GM23248 (cell line): Measurements from ENCODE around the gene INCA1. TPM values are rescaled to one million over a fixed set of nuclear protein-coding genes. Genes with fewer than 3 reads are reported as not detected.
A peak's percentile ranks its signal among the peaks of the same experiment; 100 is the strongest.

Experiments used
- DNase-seq: peaks from one replicate; pipeline ENCODE4 v3.0.0-alpha.2; 2015
- H2AFZ ChIP-seq: fragments of 200-600 bp; sonication (generic); 2 replicates; pipeline ENCODE4 v1.6.1; 2016; ENCODE audit warnings: antibody characterized with exemption
- H3F3A ChIP-seq: fragments of 200-600 bp; sonication (generic); 2 replicates; pipeline ENCODE4 v1.6.1; 2016; ENCODE audit warnings: mild to moderate bottlenecking, antibody characterized with exemption, mixed run types; ENCODE audit not compliant: insufficient read depth
- H3K27ac ChIP-seq: fragments of 200-600 bp; sonication (generic); 2 replicates; pipeline ENCODE4 v1.5.1; 2016; ENCODE audit warnings: mild to moderate bottlenecking
- H3K27me3 ChIP-seq: fragments of 200-600 bp; sonication (generic); replicated peaks from 2 replicates; pipeline ENCODE4 v1.6.1; 2016; ENCODE audit warnings: mild to moderate bottlenecking; ENCODE audit not compliant: insufficient read depth
- H3K36me3 ChIP-seq: fragments of 200-600 bp; sonication (generic); 2 replicates; pipeline ENCODE4 v1.6.1; 2016; ENCODE audit warnings: low read depth, mild to moderate bottlenecking
- H3K4me1 ChIP-seq: fragments of 200-600 bp; sonication (generic); 2 replicates; pipeline ENCODE4 v1.6.1; 2016; ENCODE audit warnings: mild to moderate bottlenecking; ENCODE audit not compliant: insufficient read depth
- H3K4me2 ChIP-seq: fragments of 200-600 bp; sonication (generic); one replicate; pipeline ENCODE4 v1.6.1; 2016; ENCODE audit warnings: mild to moderate bottlenecking; ENCODE audit not compliant: unreplicated experiment
- H3K4me3 ChIP-seq: fragments of 200-600 bp; sonication (generic); 2 replicates; pipeline ENCODE4 v1.5.1; 2016; ENCODE audit warnings: mild to moderate bottlenecking
- H3K79me2 ChIP-seq: fragments of 200-600 bp; sonication (generic); 2 replicates; pipeline ENCODE4 v1.6.1; 2016; ENCODE audit warnings: mild to moderate bottlenecking; ENCODE audit not compliant: insufficient read depth
- H3K9ac ChIP-seq: fragments of 200-600 bp; sonication (generic); 2 replicates; pipeline ENCODE4 v1.6.1; 2016; ENCODE audit warnings: mild to moderate bottlenecking
- H3K9me2 ChIP-seq: fragments of 200-600 bp; sonication (generic); 2 replicates; pipeline ENCODE4 v1.6.1; 2016; ENCODE audit warnings: mixed run types, mild to moderate bottlenecking, moderate library complexity; ENCODE audit not compliant: insufficient read depth
- H3K9me3 ChIP-seq: fragments of 200-600 bp; sonication (generic); one replicate; pipeline ENCODE4 v1.6.1; 2017; ENCODE audit warnings: low read depth
- H4K20me1 ChIP-seq: fragments of 200-600 bp; sonication (generic); 2 replicates; pipeline ENCODE4 v1.6.0; 2016; ENCODE audit not compliant: insufficient read depth
- EZH2 ChIP-seq: fragments of 200-600 bp; sonication (generic); IDR thresholded peaks from 2 replicates; pipeline ENCODE4 v1.6.1; 2018; ENCODE audit warnings: antibody characterized with exemption, mild to moderate bottlenecking; ENCODE audit not compliant: insufficient read depth, poor library complexity, severe bottlenecking
- EZH2phosphoT487 ChIP-seq: fragments of 200-600 bp; sonication (generic); IDR thresholded peaks from 2 replicates; pipeline ENCODE4 v1.6.1; 2018; ENCODE audit warnings: antibody characterized with exemption, moderate library complexity, mild to moderate bottlenecking, low read depth; ENCODE audit not compliant: insufficient read depth
- WGBS, 2 experiments: methylation state at CpG; one replicate each; pipeline ENCODE4 v1.1.6; 2015 to 2017; ENCODE audit warnings: low lambda C conversion rate in 2 of 2, low coverage in 1 of 2; ENCODE audit errors: missing lambda C conversion rate in 2 of 2; 5-methylcytosine and 5-hydroxymethylcytosine counted together
- in situ Hi-C: fragments of 300-500 bp; cut with MboI; formaldehyde crosslinking; loops from 2 replicates; pipeline ENCODE4 v1.15.0; 2020
- polyA plus RNA-seq: library from polyadenylated mRNA; unstranded; fragments of >200 nt; fragmentation: Nextera tagmentation; extraction: Ambion mirVana; gene quantifications from 2 replicates; pipeline ENCODE4 v1.2.1, GENCODE V29; 2016
- total RNA-seq: library from RNA; depleted of rRNA; stranded (reverse); fragments of >200 nt; shearing (Covaris generic); gene quantifications from 2 replicates; pipeline ENCODE4 v1.2.3, GENCODE V29; 2014

Gene INCA1
- total and polyA plus RNA-seq, 2 experiments from 2014 or later: 0.32 to 1.2 TPM

GRCh38 chr17:4958102-4958501 is 39.2 kb downstream of the INCA1 start:
- 60 to 61% methylated on average over 3 of the region's 3 CpGs for WGBS, 2 experiments
- Histone ChIP-seq H3F3A (peaks cover 7% of the 10 kb centered on the region; the same call in 1 of the 2 replicates), H3K4me3 (no peak overlapping the region), H2AFZ (no peak overlapping the region), H3K9me3 (no peaks in the 10 kb centered on the region), H3K27me3 (no peaks in the 10 kb centered on the region), H4K20me1 (no peaks in the 10 kb centered on the region), H3K4me2 (no peak overlapping the region), H3K79me2 (no peaks in the 10 kb centered on the region), H3K9me2 (no peaks in the 10 kb centered on the region), H3K4me1 (peaks cover 11% of the 10 kb centered on the region), H3K27ac (no peak overlapping the region), H3K36me3 (peaks cover 14% of the 10 kb centered on the region; the same call in 1 of the 2 replicates), H3K9ac (no peak overlapping the region)
- TF ChIP-seq EZH2phosphoT487: no peak
- no peak for TF ChIP-seq EZH2
- in situ Hi-C loops: no loop called here
- no peak for DNase-seq

GRCh38 chr17:4956493-4957061 is 40.7 kb downstream of the INCA1 start:
- in situ Hi-C loops: no loop called here
- Histone ChIP-seq H3K9me3 (no peaks in the 10 kb centered on the region), H3K27ac (no peak overlapping the region), H3K9ac (no peak overlapping the region), H3K9me2 (no peaks in the 10 kb centered on the region), H2AFZ (no peak overlapping the region), H3K27me3 (no peaks in the 10 kb centered on the region), H3K4me2 (no peak overlapping the region), H4K20me1 (no peaks in the 10 kb centered on the region), H3K79me2 (no peaks in the 10 kb centered on the region), H3K36me3 (peaks cover 14% of the 10 kb centered on the region; the same call in 1 of the 2 replicates), H3F3A (peaks cover 10% of the 10 kb centered on the region; the same call in 1 of the 2 replicates), H3K4me1 (peaks cover 13% of the 10 kb centered on the region), H3K4me3 (no peak overlapping the region)
- WGBS, 2 experiments: 87 to 93% methylated on average over 10 of the region's 10 CpGs
- DNase-seq: no peak
- no peak for TF ChIP-seq EZH2

- H3K9me3 ChIP-seq: no peaks in the 10 kb centered on the region
- H3K4me2 ChIP-seq: no peak overlapping the region
- 0 out of 2 replicates have a peak, but pooled peaks cover 4% of the 10 kb centered on the region for H3K36me3 ChIP-seq
- H3K27ac ChIP-seq: no peak overlapping the region
- H3K9ac ChIP-seq: no peak overlapping the region
- peaks cover 13% of the 10 kb centered on the region for H3K4me1 ChIP-seq
- no peaks in the 10 kb centered on the region for H4K20me1 ChIP-seq
- no peak for DNase-seq
- TF ChIP-seq EZH2phosphoT487 (no peak), EZH2 (no peak)
- no peaks in the 10 kb centered on the region for H3K9me2 ChIP-seq
- no peak overlapping the region for H2AFZ ChIP-seq
- in situ Hi-C loops: no loop called here
- H3F3A ChIP-seq: peaks cover 15% of the 10 kb centered on the region; the same call in 1 of the 2 replicates
- no peaks in the 10 kb centered on the region for H3K27me3 ChIP-seq
- WGBS, 2 experiments: 98 to 100% methylated on average over 6 to 8 of the region's 8 CpGs
- H3K4me3 ChIP-seq: no peak overlapping the region
- no peaks in the 10 kb centered on the region for H3K79me2 ChIP-seq
Measured at GRCh38 chr17:4955091-4955490, 42.2 kb downstream of the INCA1 start.

- no peaks in the 10 kb centered on the region for H3K27me3 ChIP-seq
- H3K4me2 ChIP-seq: no peak overlapping the region
- no peaks in the 10 kb centered on the region for H3K36me3 ChIP-seq
- TF ChIP-seq EZH2 (no peak), EZH2phosphoT487 (no peak)
- H4K20me1 ChIP-seq: no peaks in the 10 kb centered on the region
- H2AFZ ChIP-seq: peak overlapping the region; percentile 49; the same call in 1 of the 2 replicates
- peak; percentile 77 for DNase-seq
- in situ Hi-C loops: no loop called here
- no peak overlapping the region for H3K9ac ChIP-seq
- H3K79me2 ChIP-seq: no peaks in the 10 kb centered on the region
- no peak overlapping the region for H3K4me3 ChIP-seq
- H3K27ac ChIP-seq: peak overlapping the region; percentile 57
- H3F3A ChIP-seq: peaks cover 15% of the 10 kb centered on the region; the same call in 1 of the 2 replicates
- H3K9me2 ChIP-seq: no peaks in the 10 kb centered on the region
- WGBS, 2 experiments: 76 to 78% methylated on average over 14 of the region's 14 CpGs
- H3K9me3 ChIP-seq: no peaks in the 10 kb centered on the region
- H3K4me1 ChIP-seq: peaks cover 13% of the 10 kb centered on the region
Measured at GRCh38 chr17:4953451-4953961, 43.8 kb downstream of the INCA1 start.

GRCh38 chr17:4951486-4951885 is 45.8 kb downstream of the INCA1 start:
- Histone ChIP-seq H3K4me1 (peaks cover 13% of the 10 kb centered on the region), H3K4me3 (no peak overlapping the region), H3K9me3 (no peaks in the 10 kb centered on the region), H3K27me3 (no peaks in the 10 kb centered on the region), H3F3A (peaks cover 21% of the 10 kb centered on the region), H3K79me2 (peaks cover 18% of the 10 kb centered on the region), H4K20me1 (no peaks in the 10 kb centered on the region; the same call in 1 of the 2 replicates), H3K9ac (no peak overlapping the region), H3K36me3 (peaks cover 4% of the 10 kb centered on the region; the same call in 1 of the 2 replicates), H2AFZ (no peak overlapping the region), H3K4me2 (no peak overlapping the region), H3K9me2 (no peaks in the 10 kb centered on the region), H3K27ac (no peak overlapping the region)
- in situ Hi-C loops: no loop called here
- TF ChIP-seq EZH2phosphoT487: no peak
- DNase-seq: no peak
- 94 to 100% methylated on average over 3 of the region's 3 CpGs for WGBS, 2 experiments
